ENCODE results near the gene GMPPA.

GMPPA gene

DNA sequence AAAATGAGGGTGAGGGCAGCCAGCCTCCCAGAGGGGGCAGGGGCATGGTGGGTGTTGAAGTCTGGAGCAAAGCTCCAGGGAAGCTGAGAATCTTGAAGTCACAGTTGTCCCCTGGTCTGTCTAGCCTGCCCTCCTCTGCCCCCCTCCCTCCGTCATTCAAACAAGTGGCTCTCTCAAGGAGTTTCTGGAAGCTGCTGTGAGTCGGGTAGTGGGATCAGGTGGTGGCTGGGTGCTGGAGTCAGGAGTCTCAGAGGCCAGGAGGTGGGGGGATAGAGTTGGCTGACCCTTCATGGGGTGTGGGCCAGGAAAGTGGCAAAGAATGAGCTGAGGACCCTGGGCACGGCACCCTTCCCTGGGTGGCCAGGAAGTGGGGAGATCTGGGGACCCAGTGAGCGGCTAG, 15.1 kb downstream of the GMPPA start:
- Mint-ChIP-seq H3K27me3 (peaks cover 50% of the 10 kb centered on the region), H3K27ac (no peak overlapping the region), H3K4me1 (ENCODE audit: low read depth) (peaks cover 25% of the 10 kb centered on the region), H3K9me3 (ENCODE audit: low read depth) (no peaks in the 10 kb centered on the region), H3K36me3 (no peaks in the 10 kb centered on the region), H3K4me3 (peak overlapping the region; percentile 6)

DNA sequence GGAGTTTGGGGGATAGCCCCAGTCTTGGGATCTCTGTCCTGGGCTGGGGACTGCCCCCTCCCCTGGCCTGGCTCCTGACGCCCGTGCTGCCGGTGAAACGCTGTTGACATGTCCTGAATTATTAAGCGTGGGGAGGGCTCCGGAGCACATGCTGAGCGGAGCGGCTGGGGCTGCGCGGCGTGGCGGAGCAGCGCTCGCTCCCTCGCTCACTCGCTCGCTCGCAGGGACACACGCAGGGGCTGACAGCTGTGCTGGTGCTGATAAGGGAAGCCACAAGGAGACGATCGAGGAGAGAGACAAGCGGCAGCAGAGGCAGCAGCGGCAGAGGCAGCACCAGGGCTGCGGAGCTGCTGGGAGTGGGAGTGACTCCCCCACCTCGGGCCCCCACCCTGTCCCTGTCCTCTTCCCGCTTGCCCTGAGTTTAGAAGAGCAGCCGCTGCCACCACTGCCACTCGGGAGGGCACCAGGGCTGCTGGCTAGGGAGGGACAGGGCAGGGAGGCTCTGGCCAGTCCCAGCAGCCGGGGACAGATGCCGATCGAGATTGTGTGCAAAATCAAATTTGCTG, 15.6 kb downstream of the GMPPA start, which contains the start of gene ASIC4:
Gene ASIC4 (plus strand): TSS at position 287 of the 566 bp plus-strand sequence. CDS start 243 bp downstream, at position 530.
- Mint-ChIP-seq H3K27ac (no peak within 1 kb of the TSS), H3K9me3 (ENCODE audit: low read depth) (no peaks in the 10 kb centered on the region), H3K27me3 (peaks cover 51% of the 10 kb centered on the region), H3K4me3 (peak within 1 kb of the TSS; percentile 6), H3K4me1 (ENCODE audit: low read depth) (peaks cover 25% of the 10 kb centered on the region), H3K36me3 (no peaks in the 10 kb centered on the region)

DNA sequence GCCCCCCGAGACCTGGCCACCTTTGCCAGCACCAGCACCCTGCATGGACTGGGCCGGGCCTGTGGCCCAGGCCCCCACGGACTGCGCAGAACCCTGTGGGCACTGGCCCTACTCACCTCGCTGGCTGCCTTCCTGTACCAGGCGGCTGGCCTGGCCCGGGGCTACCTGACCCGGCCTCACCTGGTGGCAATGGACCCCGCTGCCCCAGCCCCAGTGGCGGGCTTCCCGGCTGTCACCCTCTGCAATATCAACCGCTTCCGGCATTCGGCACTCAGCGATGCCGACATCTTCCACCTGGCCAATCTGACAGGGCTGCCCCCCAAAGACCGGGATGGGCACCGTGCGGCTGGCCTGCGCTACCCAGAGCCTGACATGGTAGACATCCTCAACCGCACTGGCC, 16.1 kb downstream of the GMPPA start:
- Mint-ChIP-seq H3K27ac (no peak overlapping the region), H3K4me3 (no peak overlapping the region), H3K36me3 (no peaks in the 10 kb centered on the region), H3K27me3 (peaks cover 51% of the 10 kb centered on the region), H3K4me1 (ENCODE audit: low read depth) (peaks cover 20% of the 10 kb centered on the region), H3K9me3 (ENCODE audit: low read depth) (no peaks in the 10 kb centered on the region)

DNA sequence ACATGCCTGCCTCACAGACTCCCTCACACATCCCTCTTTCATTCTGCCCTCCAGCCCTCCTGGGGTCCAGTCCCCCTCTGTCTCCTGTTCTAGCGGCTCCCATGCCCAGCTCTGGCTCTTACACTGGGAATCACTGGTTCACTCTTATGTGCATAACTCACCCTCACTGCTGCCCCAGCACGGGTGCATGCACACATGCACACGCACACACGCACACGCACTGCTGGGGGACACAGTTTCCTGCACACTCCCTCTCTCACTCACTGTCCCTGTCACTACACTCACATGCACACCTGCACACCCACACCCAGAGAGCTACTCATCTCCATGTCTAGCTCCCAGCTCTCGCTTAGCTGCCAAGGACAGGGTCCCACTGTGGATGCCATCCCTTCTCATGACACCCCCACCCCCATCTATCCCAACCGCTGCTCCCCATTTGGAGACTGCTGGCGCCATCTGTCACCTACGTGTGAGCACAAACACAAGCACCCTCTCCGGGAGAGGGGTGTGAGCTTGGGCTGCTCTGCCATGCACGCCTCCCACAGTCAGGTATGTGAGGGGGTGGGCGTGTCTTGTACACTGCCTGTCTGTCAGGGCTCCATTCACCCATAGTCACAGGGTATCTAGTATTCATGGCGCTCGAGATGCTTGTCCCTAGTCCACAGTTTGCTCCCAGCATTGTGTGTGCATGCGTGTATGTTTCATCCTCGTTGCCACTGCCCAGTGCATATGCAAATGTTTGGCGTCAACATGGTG, 17.4 kb downstream of the GMPPA start:
- Mint-ChIP-seq H3K4me3 (no peak overlapping the region), H3K9me3 (ENCODE audit: low read depth) (no peaks in the 10 kb centered on the region), H3K36me3 (no peaks in the 10 kb centered on the region), H3K27ac (peak overlapping the region; percentile 14), H3K27me3 (peaks cover 48% of the 10 kb centered on the region), H3K4me1 (ENCODE audit: low read depth) (peaks cover 13% of the 10 kb centered on the region)

DNA sequence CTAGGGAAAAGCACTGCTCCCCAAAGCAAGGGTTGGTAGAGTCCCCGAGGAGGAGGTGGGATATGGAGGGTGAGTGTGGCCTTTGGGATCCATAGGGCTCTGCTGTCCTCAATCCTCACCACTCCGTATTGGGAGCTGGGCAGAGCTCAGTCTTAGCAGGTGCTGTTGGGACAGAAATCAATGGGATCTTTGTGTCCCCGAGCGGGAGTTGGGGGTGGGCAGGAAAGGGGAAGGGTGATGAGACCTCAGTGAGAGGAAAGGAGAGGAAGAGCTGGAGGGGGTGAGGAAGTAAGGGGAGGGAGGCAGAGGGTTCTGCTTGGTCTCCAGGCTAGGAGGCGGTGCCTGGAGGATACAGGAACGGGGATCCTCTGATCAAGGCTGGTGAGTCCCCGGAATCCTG, 18.2 kb downstream of the GMPPA start:
- Mint-ChIP-seq H3K9me3 (ENCODE audit: low read depth) (no peaks in the 10 kb centered on the region), H3K4me1 (ENCODE audit: low read depth) (peaks cover 20% of the 10 kb centered on the region), H3K36me3 (no peaks in the 10 kb centered on the region), H3K27ac (no peak overlapping the region), H3K27me3 (peaks cover 53% of the 10 kb centered on the region), H3K4me3 (no peak overlapping the region)

DNA sequence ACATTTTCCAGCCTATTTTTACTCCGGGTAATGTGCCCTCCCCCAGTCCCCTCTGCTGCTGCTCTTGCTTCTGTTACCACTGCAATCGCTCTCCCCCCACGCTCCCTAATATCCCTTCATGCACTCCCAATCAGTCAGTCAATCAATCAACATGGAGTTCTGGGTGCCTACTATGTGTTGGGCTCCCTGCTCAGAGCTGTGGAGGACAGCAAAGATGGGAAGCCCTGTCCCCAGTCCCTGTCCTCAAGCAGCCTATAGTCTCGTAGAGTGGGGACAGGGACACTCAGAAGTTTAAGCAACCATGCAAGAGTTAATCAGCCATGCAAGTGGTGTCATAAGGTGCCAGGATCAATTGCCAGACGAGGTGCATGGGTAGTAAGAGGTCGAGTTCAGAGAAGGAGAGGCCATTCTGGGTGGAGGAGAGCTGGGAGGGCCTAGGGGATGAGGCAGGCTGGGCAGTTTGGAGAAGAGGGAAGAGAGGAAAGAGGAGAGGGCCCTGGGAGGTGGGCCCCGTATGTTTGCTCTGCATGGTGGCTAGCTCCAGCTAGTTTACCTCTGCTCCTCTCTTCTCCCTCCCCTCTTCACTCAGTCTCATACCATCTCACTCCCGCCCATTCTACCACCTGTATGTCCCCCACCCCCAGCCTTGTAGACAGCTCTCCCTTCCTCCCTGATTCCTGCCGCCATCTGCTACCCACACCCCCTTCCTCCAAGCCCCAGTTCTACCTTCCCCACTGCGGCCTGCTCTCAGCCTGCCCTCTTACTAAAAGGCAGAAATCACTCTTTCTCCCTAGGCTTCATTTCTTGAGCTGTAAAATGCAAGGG, 19.5 kb downstream of the GMPPA start:
- Mint-ChIP-seq H3K4me3 (no peak overlapping the region), H3K4me1 (ENCODE audit: low read depth) (peaks cover 22% of the 10 kb centered on the region), H3K27ac (no peak overlapping the region), H3K27me3 (peaks cover 50% of the 10 kb centered on the region), H3K36me3 (no peaks in the 10 kb centered on the region), H3K9me3 (ENCODE audit: low read depth) (no peaks in the 10 kb centered on the region)

DNA sequence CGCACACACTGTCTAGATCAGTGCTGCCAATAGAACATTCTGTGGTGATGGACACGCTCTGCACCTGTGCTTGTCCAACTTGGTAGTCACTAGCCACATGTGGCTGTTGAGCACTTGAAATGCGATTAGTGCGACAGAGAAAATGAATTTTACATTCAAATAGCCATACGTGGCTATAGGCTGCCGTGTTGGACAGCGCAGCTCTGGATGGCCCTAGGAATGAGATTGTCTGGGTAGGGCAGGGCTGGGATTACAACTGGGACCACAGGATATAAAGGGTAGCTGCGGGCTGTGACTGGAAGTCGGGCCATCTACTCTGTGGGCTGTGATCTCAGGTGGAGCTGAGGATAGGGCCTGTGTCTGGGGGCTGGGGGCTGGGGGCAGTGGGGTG, 20.8 kb downstream of the GMPPA start:
- Mint-ChIP-seq H3K4me3 (no peak overlapping the region), H3K9me3 (ENCODE audit: low read depth) (no peaks in the 10 kb centered on the region), H3K36me3 (no peaks in the 10 kb centered on the region), H3K27me3 (peaks cover 52% of the 10 kb centered on the region), H3K4me1 (ENCODE audit: low read depth) (peaks cover 18% of the 10 kb centered on the region), H3K27ac (no peak overlapping the region)

DNA sequence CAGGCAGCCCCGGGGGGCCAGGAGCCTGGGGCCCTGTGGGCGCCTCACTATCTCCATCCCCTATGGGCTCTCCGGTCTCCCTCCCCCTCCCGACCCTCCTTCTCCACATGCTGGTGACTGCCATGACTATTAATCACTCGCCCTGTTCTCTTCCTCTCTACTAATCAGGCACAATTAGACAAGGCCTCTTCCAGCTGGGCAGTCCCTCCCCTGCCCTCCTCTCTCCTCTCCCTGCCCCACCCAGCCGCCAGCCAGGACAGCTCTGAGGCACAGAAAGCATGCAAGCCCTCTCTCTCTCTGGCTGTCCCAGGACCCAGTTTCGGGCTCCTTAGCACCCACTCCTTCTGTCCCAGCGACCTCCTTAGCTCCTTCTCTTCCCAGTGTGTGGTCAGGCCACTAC, 21.4 kb downstream of the GMPPA start:
- H3K36me3 Mint-ChIP-seq = no peaks in the 10 kb centered on the region
- H3K4me3 Mint-ChIP-seq = no peak overlapping the region
- peaks cover 16% of the 10 kb centered on the region for H3K4me1 Mint-ChIP-seq (ENCODE audit: low read depth)
- H3K9me3 Mint-ChIP-seq (ENCODE audit: low read depth) = no peaks in the 10 kb centered on the region
- no peak overlapping the region for H3K27ac Mint-ChIP-seq
- peaks cover 54% of the 10 kb centered on the region for H3K27me3 Mint-ChIP-seq

DNA sequence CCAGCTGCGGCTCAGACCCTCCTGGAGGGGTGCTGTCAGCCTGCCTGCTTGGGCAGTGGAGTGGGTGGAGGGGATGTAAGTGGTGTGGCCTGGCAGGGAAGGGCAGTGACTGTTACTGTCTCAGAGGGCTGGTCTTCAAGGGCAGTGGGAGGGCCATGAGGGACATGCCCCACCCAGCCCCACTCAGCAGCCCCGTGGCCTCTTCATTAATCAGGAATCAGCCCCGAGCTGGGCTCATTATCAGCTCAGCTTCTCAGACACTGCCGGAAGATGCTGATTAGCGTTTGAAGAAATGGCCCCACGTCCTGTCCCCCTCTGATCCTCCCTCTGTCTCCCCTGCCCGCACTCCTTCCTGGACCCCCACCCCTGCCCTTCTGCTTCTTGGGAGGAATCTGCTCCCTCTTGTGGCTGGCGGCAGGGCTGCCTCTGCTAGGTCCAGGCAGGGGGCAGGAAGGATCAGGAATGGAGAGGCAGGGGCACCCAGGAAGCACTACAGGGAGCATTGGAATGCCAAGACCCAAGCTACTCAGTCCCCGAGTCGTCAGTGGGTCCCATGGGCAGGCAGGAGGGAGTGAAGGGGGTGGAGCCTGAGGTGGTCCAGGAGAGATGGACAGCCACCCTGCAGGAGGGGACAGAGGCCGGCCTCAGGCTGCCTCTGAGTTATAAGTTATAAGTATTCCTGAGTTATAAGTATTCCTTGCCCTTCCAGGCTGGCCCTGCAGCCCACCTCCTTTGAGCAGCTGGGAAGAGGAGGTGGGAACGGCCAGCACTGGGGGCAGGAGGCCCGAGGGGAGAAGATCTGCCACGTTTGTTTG, 22.6 kb downstream of the GMPPA start:
- Mint-ChIP-seq H3K9me3 (ENCODE audit: low read depth) (no peaks in the 10 kb centered on the region), H3K27me3 (peaks cover 55% of the 10 kb centered on the region), H3K4me1 (ENCODE audit: low read depth) (peaks cover 16% of the 10 kb centered on the region), H3K27ac (no peak overlapping the region), H3K4me3 (peak overlapping the region; percentile 73), H3K36me3 (no peaks in the 10 kb centered on the region)

DNA sequence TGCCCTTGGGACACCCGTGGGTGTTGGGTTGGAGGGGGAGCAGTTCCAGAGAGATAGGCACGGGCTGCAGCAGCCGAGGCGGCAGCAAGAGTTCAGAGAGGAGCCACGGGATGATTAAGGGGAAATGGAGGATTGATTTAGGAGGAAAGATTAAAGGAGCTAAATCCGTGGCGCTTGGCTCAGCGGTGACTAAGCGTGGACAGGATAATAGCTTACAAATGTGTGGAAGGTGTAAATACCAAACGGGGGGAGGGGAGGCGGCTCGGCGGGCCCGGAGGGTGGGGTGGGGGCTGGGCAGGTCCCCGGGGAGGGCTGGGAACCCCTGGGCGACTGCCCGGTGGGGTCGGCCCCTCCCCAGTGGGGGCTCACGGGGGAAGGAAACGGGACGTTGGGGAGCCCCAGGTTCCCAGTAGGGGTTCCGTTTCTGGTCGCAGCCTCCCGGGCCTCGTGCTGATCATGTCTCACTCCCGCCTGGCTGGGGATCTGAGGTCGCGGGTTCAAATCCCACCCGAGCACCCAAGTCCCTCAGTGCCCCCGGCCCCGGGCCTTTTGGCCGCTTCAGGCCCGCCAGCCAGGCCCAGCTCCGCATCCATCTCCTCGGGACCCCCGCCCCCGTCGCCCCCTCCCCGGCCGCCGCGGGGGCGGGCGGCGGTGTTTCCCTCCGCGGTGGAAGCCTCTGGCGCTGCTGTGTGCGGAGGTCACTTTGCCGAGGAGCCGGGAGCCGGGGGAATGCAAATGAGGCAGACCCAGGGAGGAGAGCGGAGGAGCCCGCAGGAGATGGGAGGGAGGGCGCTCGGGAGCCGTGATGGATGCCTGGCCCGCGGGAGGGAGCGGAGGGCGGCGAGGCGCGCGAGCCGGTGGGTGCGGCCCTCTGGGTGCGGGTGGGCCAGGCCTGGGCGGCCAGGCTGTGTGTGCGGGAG, 23.7 kb downstream of the GMPPA start:
- H3K4me1 Mint-ChIP-seq (ENCODE audit: low read depth) = peaks cover 16% of the 10 kb centered on the region
- no peaks in the 10 kb centered on the region for H3K36me3 Mint-ChIP-seq
- peak overlapping the region; percentile 73 for H3K4me3 Mint-ChIP-seq
- H3K9me3 Mint-ChIP-seq (ENCODE audit: low read depth) = no peaks in the 10 kb centered on the region
- no peak overlapping the region for H3K27ac Mint-ChIP-seq
- peaks cover 58% of the 10 kb centered on the region for H3K27me3 Mint-ChIP-seq

DNA sequence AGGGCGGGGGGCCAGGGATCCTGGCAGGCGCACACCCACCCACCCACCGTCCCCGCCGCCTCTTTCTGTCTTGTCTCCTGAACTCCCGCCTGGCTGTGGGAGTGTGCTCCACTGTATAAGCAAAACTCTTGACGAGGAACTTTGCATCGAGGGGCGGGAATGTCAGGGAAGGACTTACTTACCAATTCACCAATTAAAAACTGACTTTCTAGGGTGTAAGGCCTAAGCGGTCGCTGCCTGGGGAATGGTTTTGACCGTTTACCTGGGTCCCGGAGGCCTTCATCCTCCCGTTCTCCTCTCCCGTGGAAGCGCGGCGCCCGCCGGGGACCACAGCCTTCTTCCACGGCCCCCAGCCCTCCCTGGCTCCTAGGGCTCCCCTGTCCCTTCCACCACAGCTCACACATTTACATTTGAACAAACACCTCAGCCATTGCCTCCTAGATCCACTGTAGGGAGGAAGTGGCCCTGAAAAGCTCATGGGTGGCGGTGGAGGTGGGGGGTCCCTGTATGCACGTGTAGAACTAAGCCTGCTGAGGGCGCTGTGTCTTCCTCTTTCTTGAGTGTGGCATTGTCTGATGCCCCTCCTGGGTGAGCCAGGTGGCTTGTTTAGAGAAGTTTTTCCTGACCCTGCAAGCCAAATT, 24.5 kb downstream of the GMPPA start:
- Mint-ChIP-seq H3K36me3 (no peaks in the 10 kb centered on the region), H3K4me1 (ENCODE audit: low read depth) (peaks cover 16% of the 10 kb centered on the region), H3K27ac (no peak overlapping the region), H3K4me3 (peak overlapping the region; percentile 58), H3K9me3 (ENCODE audit: low read depth) (no peaks in the 10 kb centered on the region), H3K27me3 (peaks cover 56% of the 10 kb centered on the region)

DNA sequence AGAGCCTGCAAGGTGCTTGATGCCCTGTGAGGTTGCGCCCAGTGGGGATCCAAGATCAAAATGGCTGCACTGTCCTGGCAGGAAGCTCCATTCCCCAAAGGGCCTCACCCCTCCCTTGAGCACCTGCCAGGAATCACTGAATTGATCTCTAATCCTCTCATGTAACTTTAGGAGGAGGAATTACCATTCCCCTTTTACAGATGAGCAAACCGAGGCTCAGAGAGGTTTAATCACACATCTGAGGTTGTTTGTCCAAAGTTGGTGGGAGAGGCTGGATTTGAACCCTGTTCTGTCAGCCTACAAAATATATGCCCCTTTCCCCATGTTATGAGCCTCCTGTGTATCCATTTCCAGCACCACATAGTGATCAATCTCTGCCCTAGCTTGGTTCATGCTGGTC, 26.1 kb downstream of the GMPPA start:
- Mint-ChIP-seq H3K27ac (no peak overlapping the region), H3K4me1 (ENCODE audit: low read depth) (peaks cover 16% of the 10 kb centered on the region), H3K36me3 (no peaks in the 10 kb centered on the region), H3K4me3 (no peak overlapping the region), H3K27me3 (peaks cover 62% of the 10 kb centered on the region), H3K9me3 (ENCODE audit: low read depth) (no peaks in the 10 kb centered on the region)

DNA sequence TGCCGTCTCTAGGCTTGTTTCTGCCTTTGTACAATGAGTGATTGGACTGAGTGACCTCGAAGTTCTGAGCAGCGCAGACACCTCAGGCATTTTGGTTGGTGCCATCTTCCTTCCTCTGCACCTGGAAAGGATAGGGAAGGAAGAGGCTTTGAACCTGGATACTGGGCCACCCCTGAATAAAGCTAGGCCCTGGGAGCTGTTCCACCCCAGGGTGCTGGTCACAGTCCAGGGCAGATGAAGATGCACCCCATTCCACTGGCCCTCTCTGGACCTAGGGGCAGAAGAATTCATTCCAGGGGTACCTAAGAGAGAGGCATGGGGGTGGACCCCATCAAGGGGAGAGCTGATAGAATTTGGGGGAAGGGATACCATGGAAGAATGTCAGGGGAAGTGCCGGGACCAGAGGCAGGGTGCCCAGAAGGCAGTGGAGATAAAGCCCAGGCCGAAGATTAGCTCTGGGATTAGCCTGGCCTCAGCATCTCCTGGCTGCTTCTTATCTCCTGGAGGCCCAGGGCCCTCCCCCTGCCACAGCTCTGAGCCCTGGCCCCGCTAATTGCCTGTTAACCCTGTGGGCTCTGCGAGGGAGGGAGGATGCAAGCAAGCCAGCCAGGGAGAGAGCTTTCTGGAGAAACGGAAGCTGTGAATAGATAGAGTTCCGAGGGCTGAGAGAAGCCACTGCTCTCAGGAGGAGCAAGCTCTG, 27.0 kb downstream of the GMPPA start:
- peaks cover 65% of the 10 kb centered on the region for H3K27me3 Mint-ChIP-seq
- H3K4me3 Mint-ChIP-seq = no peak overlapping the region
- no peaks in the 10 kb centered on the region for H3K36me3 Mint-ChIP-seq
- H3K27ac Mint-ChIP-seq = no peak overlapping the region
- H3K4me1 Mint-ChIP-seq (ENCODE audit: low read depth) = peaks cover 16% of the 10 kb centered on the region
- no peaks in the 10 kb centered on the region for H3K9me3 Mint-ChIP-seq (ENCODE audit: low read depth)

Measured in activated naive CD8-positive, alpha-beta T cell (primary cell).